Measurements from ENCODE around the gene DMPK. TPM values are rescaled to one million over a fixed set of nuclear protein-coding genes. Genes with fewer than 3 reads are reported as not detected.

Gene DMPK
- total and polyA plus RNA-seq, 9 of the 15 experiments (the other 6 are each of a cell fraction or from before 2014, with no cell fraction given), result 0.24 to 31.3 (median 7.3) TPM

- TF ChIP-seq TAF7 (tag; IDR thresholded peaks at IDR 0.05) (peak; percentile 56), FOXK2 (conservative IDR thresholded peaks at IDR 0.05 in 1 of 2, IDR thresholded peaks at IDR 0.05 in 1 of 2; ENCODE audit: low read depth in 2 of 2) (peak in 1 of 2 experiments; percentile 55; a peak in 1 of 4 replicates), NR2C2 (CRISPR knock-in tag; IDR thresholded peaks at IDR 0.05) (no peak), NR2C2 (tag; IDR thresholded peaks at IDR 0.05) (peak; percentile 95), CREBBP (IDR thresholded peaks at IDR 0.05; ENCODE audit: low read depth, low read length) (no peak), JUND (IDR thresholded peaks at IDR 0.05; ENCODE audit: borderline replicate concordance, low read depth, low read length) (peak; percentile 29; the same call in 1 of the 2 replicates), JUND (tag; IDR thresholded peaks at IDR 0.05; ENCODE audit: borderline replicate concordance, low read depth, low read length) (no peak; the same call in 1 of the 3 replicates), POLR2H (tag; IDR thresholded peaks at IDR 0.05; ENCODE audit: low read depth) (peak; percentile 94), ETS2 (tag; IDR thresholded peaks at IDR 0.05; ENCODE audit: borderline replicate concordance, poor library complexity, severe bottlenecking) (no peak), FOS (IDR thresholded peaks at IDR 0.05; ENCODE audit: extremely low read depth, insufficient read length) (peak; percentile 77), CGGBP1 (CRISPR knock-in tag; IDR thresholded peaks at IDR 0.05) (no peak), NUFIP1 (IDR thresholded peaks at IDR 0.05; ENCODE audit: partially characterized antibody) (no peak), E2F6 (IDR thresholded peaks at IDR 0.05; ENCODE audit: borderline replicate concordance in 1 of 2, extremely low read depth in 1 of 2, insufficient read depth in 1 of 2, insufficient read length in 1 of 2, low read depth in 1 of 2, low read length in 1 of 2, poor library complexity in 1 of 2, severe bottlenecking in 1 of 2) (peak in 1 of 2 experiments; percentile 56), TRIM25 (IDR thresholded peaks at IDR 0.05; ENCODE audit: borderline replicate concordance) (no peak), USF2 (CRISPR knock-in tag; IDR thresholded peaks at IDR 0.05) (no peak)
- TF ChIP-seq, protein P1, sequence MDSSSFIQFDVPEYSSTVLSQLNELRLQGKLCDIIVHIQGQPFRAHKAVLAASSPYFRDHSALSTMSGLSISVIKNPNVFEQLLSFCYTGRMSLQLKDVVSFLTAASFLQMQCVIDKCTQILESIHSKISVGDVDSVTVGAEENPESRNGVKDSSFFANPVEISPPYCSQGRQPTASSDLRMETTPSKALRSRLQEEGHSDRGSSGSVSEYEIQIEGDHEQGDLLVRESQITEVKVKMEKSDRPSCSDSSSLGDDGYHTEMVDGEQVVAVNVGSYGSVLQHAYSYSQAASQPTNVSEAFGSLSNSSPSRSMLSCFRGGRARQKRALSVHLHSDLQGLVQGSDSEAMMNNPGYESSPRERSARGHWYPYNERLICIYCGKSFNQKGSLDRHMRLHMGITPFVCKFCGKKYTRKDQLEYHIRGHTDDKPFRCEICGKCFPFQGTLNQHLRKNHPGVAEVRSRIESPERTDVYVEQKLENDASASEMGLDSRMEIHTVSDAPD (CRISPR knock-in tag; IDR thresholded peaks at IDR 0.05), result no peak
- TF ChIP-seq, protein P2, sequence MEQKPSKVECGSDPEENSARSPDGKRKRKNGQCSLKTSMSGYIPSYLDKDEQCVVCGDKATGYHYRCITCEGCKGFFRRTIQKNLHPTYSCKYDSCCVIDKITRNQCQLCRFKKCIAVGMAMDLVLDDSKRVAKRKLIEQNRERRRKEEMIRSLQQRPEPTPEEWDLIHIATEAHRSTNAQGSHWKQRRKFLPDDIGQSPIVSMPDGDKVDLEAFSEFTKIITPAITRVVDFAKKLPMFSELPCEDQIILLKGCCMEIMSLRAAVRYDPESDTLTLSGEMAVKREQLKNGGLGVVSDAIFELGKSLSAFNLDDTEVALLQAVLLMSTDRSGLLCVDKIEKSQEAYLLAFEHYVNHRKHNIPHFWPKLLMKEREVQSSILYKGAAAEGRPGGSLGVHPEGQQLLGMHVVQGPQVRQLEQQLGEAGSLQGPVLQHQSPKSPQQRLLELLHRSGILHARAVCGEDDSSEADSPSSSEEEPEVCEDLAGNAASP (IDR thresholded peaks at IDR 0.05), result no peak
Measured at GRCh38 chr19:45739498-45740439, 42.5 kb downstream of the DMPK start (continued).

Measured in K562 (cell line).